Upper lobe of left lung (tissue), 6 donors: ENCODE data around the gene TLL1. TPM values are rescaled to one million over a fixed set of nuclear protein-coding genes. Genes with fewer than 3 reads are reported as not detected.

Experiments used
- ATAC-seq, 2 donors: fragments of 200-7000 bp; cut with Tn5 transposase; one replicate each; pipeline ENCODE4 v1.9.1; 2022; ENCODE audit warnings: mild to moderate bottlenecking in 2 of 2, moderate library complexity in 2 of 2; ENCODE audit not compliant: low FRiP score in 2 of 2
- DNase-seq, 2 donors: peaks; one replicate each; pipeline ENCODE4 v3.0.0-alpha.2; 2019 to 2020
- H3K27ac ChIP-seq, 4 donors: fragments of 200-600 bp; sonication (generic); one replicate each; pipeline ENCODE4 v1.5.1; 2016 to 2019
- H3K27me3 ChIP-seq, 4 donors: fragments of 200-600 bp; sonication (generic); one replicate each; pipeline ENCODE4 v1.5.1; 2017 to 2019
- H3K36me3 ChIP-seq, 4 donors: fragments of 200-600 bp; sonication (generic); one replicate each; pipeline ENCODE4 v1.5.1; 2016 to 2019
- H3K4me1 ChIP-seq, 4 donors: fragments of 200-600 bp; sonication (generic); one replicate each; pipeline ENCODE4 v1.5.1; 2018 to 2019
- H3K4me3 ChIP-seq, 4 donors: fragments of 200-600 bp; sonication (generic); one replicate each; pipeline ENCODE4 v1.5.1; 2017 to 2019; ENCODE audit warnings: mild to moderate bottlenecking in 2 of 4, moderate library complexity in 1 of 4
- H3K9me3 ChIP-seq, 4 donors: fragments of 200-600 bp; sonication (generic); one replicate each; pipeline ENCODE4 v1.5.1; 2018 to 2019
- EP300 ChIP-seq, 4 donors: sonication (generic); formaldehyde crosslinking; IDR thresholded peaks; one replicate each; pipeline ENCODE4 v1.5.1; 2017; ENCODE audit warnings: antibody characterized with exemption in 4 of 4, control low read depth in 2 of 4
- POLR2A ChIP-seq, 4 donors: fragments of 450-650 bp; IDR thresholded peaks; one replicate each; pipeline ENCODE4 v1.5.1; 2016 to 2017; ENCODE audit warnings: antibody characterized with exemption in 4 of 4, mild to moderate bottlenecking in 2 of 4
- POLR2AphosphoS5 ChIP-seq, 2 donors: sonication (generic); formaldehyde crosslinking; IDR thresholded peaks; one replicate each; pipeline ENCODE4 v1.5.1; 2017; ENCODE audit warnings: antibody characterized with exemption in 2 of 2
- WGBS, 2 donors: methylation state at CpG; one replicate each; pipeline ENCODE4 v1.1.5; 2017 to 2018; 5-methylcytosine and 5-hydroxymethylcytosine counted together
- total RNA-seq, 6 donors: library from RNA; depleted of rRNA in 4 of 6; stranded (reverse); fragments of >200 nt in 4 of 6; gene quantifications; one replicate each; pipeline versions ENCODE4 v1.1.0 to v1.2.1, GENCODE V29; 2016 to 2021
- TF ChIP-seq, protein P1 (sequence below), 6 experiments: fragments of 450-650 bp in 4 of 6; fragments of 200-600 bp in 2 of 6; sonication (generic) in 2 of 6; IDR thresholded peaks; one replicate each; pipeline ENCODE4 v1.5.1; 2016 to 2019; ENCODE audit warnings: antibody characterized with exemption in 6 of 6
- donor health status: DM: no; HTN: no; CAD: no; lungs with moderate emphysema.
- donor health status: DM: no; HTN: yes; CAD: no; lungs with severe emphysema.

Gene TLL1
- total RNA-seq, 6 donors from 2014 or later, result 1.9 to 8.4 (median 3.1) TPM

DNA sequence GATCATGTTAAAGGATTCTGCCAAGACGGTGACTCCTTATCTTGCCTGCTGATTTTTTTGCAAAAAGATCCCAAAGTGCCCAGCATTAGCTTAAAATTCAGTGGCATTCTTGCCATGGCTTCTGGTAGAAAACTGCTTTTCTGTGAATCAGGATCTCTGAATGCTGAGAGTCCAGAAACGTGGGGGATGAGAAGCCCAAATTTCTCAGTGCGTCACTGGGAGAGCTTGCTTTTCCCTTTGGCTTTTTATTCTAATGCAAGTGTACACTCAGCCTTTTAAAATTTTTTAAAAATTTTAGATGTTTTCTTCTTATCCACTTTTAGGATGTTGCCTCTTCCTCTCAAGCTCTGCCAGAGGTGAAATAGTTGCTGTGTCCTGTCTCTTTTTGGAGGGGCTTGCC is 98.4 kb downstream of the TLL1 start:
- no peak for ATAC-seq
- H3K4me3 ChIP-seq, result no peak overlapping the region
- TF ChIP-seq POLR2A (IDR thresholded peaks at IDR 0.05) (no peak), EP300 (IDR thresholded peaks at IDR 0.05) (no peak), POLR2AphosphoS5 (IDR thresholded peaks at IDR 0.05) (no peak)
- TF ChIP-seq, protein P1, sequence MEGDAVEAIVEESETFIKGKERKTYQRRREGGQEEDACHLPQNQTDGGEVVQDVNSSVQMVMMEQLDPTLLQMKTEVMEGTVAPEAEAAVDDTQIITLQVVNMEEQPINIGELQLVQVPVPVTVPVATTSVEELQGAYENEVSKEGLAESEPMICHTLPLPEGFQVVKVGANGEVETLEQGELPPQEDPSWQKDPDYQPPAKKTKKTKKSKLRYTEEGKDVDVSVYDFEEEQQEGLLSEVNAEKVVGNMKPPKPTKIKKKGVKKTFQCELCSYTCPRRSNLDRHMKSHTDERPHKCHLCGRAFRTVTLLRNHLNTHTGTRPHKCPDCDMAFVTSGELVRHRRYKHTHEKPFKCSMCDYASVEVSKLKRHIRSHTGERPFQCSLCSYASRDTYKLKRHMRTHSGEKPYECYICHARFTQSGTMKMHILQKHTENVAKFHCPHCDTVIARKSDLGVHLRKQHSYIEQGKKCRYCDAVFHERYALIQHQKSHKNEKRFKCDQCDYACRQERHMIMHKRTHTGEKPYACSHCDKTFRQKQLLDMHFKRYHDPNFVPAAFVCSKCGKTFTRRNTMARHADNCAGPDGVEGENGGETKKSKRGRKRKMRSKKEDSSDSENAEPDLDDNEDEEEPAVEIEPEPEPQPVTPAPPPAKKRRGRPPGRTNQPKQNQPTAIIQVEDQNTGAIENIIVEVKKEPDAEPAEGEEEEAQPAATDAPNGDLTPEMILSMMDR (IDR thresholded peaks at IDR 0.05), result no peak
- H3K27ac ChIP-seq, result no peak overlapping the region
- H3K27me3 ChIP-seq, result no peaks in the 10 kb centered on the region
- no peaks in the 10 kb centered on the region for H3K4me1 ChIP-seq
- no peaks in the 10 kb centered on the region for H3K36me3 ChIP-seq
- peaks cover 0 to 4% (median 0%) of the 10 kb centered on the region in 4 donors for H3K9me3 ChIP-seq
- no peak for DNase-seq
- WGBS, 2 donors, result 92 to 98% methylated on average over 3 of the region's 3 CpGs

DNA sequence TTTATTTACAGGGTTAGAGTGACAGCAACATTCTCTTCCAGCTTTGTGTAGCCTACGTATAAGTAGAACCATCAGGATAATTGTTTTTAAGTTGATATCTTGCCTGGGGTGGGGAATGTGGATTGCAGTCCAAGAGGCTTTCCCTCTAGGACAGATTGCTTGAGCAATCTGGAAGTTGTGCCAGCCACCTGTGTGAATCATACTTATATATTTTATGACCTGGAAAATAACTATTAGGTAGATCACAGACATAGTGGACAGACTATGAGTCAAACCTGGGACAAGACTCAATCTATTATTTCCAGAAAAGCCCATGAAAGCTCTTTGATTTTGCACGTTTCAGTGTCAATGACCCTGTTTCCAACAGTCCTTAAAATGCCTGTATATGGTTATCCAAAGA is 98.9 kb downstream of the TLL1 start:
- DNase-seq (no peak), ATAC-seq (no peak)
- H3K9me3 ChIP-seq, result peaks cover 0 to 2% (median 0%) of the 10 kb centered on the region in 4 donors
- no peaks in the 10 kb centered on the region for H3K27me3 ChIP-seq
- TF ChIP-seq, protein P1 (IDR thresholded peaks at IDR 0.05), result no peak
- TF ChIP-seq EP300 (IDR thresholded peaks at IDR 0.05) (no peak), POLR2AphosphoS5 (IDR thresholded peaks at IDR 0.05) (no peak), POLR2A (IDR thresholded peaks at IDR 0.05) (no peak)
- no peaks in the 10 kb centered on the region for H3K36me3 ChIP-seq
- WGBS, 2 donors, result 80 to 81% methylated on average over 2 of the region's 2 CpGs
- no peak overlapping the region for H3K4me3 ChIP-seq
- H3K27ac ChIP-seq, result no peak overlapping the region
- no peaks in the 10 kb centered on the region for H3K4me1 ChIP-seq

DNA sequence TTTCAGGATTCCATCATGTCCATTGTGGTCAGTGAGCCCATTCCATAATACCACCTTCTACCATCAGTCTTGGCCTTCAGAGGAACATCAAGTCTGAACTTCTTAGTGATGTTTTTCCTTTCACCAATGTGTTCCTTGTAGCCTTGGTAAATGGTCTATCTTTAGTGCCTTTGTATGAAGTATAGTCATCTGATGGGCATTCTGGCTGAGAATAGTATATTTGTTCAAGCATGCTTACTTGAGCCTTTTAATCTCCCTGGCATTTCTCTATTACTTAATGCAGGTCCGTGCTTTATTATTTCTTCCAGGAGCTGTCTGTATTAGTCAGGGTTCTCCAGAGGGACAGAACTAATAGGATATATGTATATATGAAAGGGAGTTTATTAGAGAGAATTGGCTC is 99.7 kb downstream of the TLL1 start:
- TF ChIP-seq, protein P1 (IDR thresholded peaks at IDR 0.05), result no peak
- no peak for TF ChIP-seq POLR2A (IDR thresholded peaks at IDR 0.05)
- no peak for TF ChIP-seq POLR2AphosphoS5 (IDR thresholded peaks at IDR 0.05)
- no peak for TF ChIP-seq EP300 (IDR thresholded peaks at IDR 0.05)
- 80 to 88% methylated on average over 1 of the region's 1 CpG for WGBS, 2 donors

DNA sequence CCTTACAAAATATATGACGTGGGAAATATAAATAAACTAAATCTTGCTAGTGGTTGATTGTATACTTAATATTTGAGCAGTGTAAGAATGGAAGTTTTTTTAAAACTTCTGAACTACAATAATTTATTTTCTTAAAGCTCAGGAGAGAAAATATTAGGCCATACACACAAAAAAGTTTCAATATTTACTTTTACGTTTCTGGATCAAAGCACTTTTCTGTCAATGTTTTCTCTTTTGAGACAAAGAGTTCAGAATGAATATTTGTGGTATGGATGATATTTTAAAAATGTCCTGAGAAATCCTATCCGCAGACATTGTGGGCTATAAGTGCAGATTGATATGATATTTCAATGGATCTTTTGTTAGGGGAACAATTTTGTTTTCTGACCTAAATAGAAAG is 109.9 kb downstream of the TLL1 start:
- H3K4me1 ChIP-seq, result no peaks in the 10 kb centered on the region
- no peaks in the 10 kb centered on the region for H3K27me3 ChIP-seq
- ATAC-seq (no peak), DNase-seq (no peak)
- H3K27ac ChIP-seq, result no peak overlapping the region
- TF ChIP-seq EP300 (IDR thresholded peaks at IDR 0.05), result no peak
- no peak for TF ChIP-seq POLR2AphosphoS5 (IDR thresholded peaks at IDR 0.05)
- no peak for TF ChIP-seq POLR2A (IDR thresholded peaks at IDR 0.05)
- TF ChIP-seq, protein P1 (IDR thresholded peaks at IDR 0.05), result no peak
- H3K9me3 ChIP-seq, result no peaks in the 10 kb centered on the region
- H3K4me3 ChIP-seq, result no peak overlapping the region
- H3K36me3 ChIP-seq, result no peaks in the 10 kb centered on the region
- 57 to 62% methylated on average over 3 of the region's 3 CpGs for WGBS, 2 donors

More for the DNA sequence above, 99.7 kb downstream of the TLL1 start:
- no peaks in the 10 kb centered on the region for H3K9me3 ChIP-seq
- H3K27me3 ChIP-seq, result no peaks in the 10 kb centered on the region
- H3K36me3 ChIP-seq, result no peaks in the 10 kb centered on the region
- no peaks in the 10 kb centered on the region for H3K4me1 ChIP-seq
- H3K27ac ChIP-seq, result no peak overlapping the region
- ATAC-seq, result no peak
- no peak overlapping the region for H3K4me3 ChIP-seq
- DNase-seq, result no peak

DNA sequence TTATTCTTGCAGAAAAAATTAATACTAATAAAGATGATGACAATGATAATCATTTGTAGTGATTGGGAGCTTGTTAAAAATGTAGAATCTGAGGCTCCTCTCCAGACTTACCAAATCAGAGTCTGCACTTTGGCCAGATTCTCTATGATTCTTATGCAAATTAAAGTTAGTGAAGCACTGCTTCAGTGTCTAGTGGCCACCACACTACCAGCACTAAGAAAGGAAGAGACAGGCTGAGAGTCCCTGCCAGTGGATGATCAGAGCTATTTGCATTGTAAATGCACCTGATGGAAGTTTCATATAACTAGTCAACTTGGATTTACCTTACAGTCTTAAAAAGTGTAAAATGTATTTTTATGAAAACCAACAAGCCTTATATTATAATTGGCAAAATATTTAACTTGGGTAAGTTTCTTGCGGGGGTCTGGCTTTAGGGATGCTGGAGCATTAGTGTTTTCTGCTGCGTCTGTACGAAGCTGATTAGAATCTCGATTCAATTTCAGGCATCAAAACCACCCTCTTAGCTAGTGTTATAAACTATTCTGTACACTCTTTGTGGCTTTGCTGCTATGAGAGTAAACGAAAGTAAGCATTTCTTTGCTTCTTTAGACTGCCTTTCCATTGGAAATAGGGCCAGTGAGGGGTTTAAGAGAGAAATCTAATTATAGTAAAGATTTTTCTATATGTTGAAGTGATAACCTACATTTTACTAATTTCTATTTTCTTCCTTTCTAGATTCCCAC is 114.1 kb downstream of the TLL1 start:
- no peaks in the 10 kb centered on the region for H3K27me3 ChIP-seq
- no peaks in the 10 kb centered on the region for H3K9me3 ChIP-seq
- no peak for ATAC-seq
- no peak for DNase-seq
- H3K4me3 ChIP-seq, result no peak overlapping the region
- TF ChIP-seq EP300 (IDR thresholded peaks at IDR 0.05) (no peak), POLR2A (IDR thresholded peaks at IDR 0.05) (no peak), POLR2AphosphoS5 (IDR thresholded peaks at IDR 0.05) (no peak)
- TF ChIP-seq, protein P1 (IDR thresholded peaks at IDR 0.05), result no peak
- 73 to 74% methylated on average over 5 of the region's 5 CpGs for WGBS, 2 donors
- H3K36me3 ChIP-seq, result no peaks in the 10 kb centered on the region
- no peaks in the 10 kb centered on the region for H3K4me1 ChIP-seq
- H3K27ac ChIP-seq, result no peak overlapping the region
